GM21737 (cell line): ENCODE data around the gene CCL1.

Experiments used
- ATAC-seq: cut with Tn5 transposase; IDR thresholded peaks from one replicate; pipeline ENCODE4 v1.9.1; 2021; ENCODE audit warnings: mild to moderate bottlenecking, moderate library complexity; ENCODE audit not compliant: unreplicated experiment

Gene CCL1

GRCh38 chr17:34384271-34384670 lies 21.2 kb upstream of the CCL1 start:
- ATAC-seq = no peak

- no peak for ATAC-seq
These were observed 20.2 kb upstream of the CCL1 start for GRCh38 chr17:34383216-34383615.

- ATAC-seq = no peak
These were observed 19.6 kb upstream of the CCL1 start for GRCh38 chr17:34382621-34383124.

GRCh38 chr17:34379868-34380267 lies 16.8 kb upstream of the CCL1 start:
- no peak for ATAC-seq

GRCh38 chr17:34378664-34379101 lies 15.7 kb upstream of the CCL1 start:
- ATAC-seq = peak; percentile 71

- ATAC-seq = no peak
These were observed 14.2 kb upstream of the CCL1 start for GRCh38 chr17:34377078-34377823.

GRCh38 chr17:34375426-34375997 lies 12.5 kb upstream of the CCL1 start:
- ATAC-seq = no peak

- ATAC-seq = no peak
These were observed 11.4 kb upstream of the CCL1 start for GRCh38 chr17:34374457-34374856.

GRCh38 chr17:34371405-34372100 lies 8.5 kb upstream of the CCL1 start:
- no peak for ATAC-seq

GRCh38 chr17:34370997-34371395 lies 8.0 kb upstream of the CCL1 start:
- ATAC-seq = no peak

- ATAC-seq = no peak
These were observed 7.5 kb upstream of the CCL1 start for GRCh38 chr17:34370376-34370996.

GRCh38 chr17:34369571-34369970 lies 6.5 kb upstream of the CCL1 start:
- no peak for ATAC-seq

GRCh38 chr17:34368946-34369500 lies 6.0 kb upstream of the CCL1 start:
- no peak for ATAC-seq

- ATAC-seq = no peak
These were observed 5.3 kb upstream of the CCL1 start for GRCh38 chr17:34368196-34368945.

GRCh38 chr17:34367486-34368195 lies 4.6 kb upstream of the CCL1 start:
- ATAC-seq = no peak

GRCh38 chr17:34366529-34367107 lies 3.6 kb upstream of the CCL1 start:
- no peak for ATAC-seq

GRCh38 chr17:34366010-34366409 lies 3.0 kb upstream of the CCL1 start:
- no peak for ATAC-seq

- no peak for ATAC-seq
These were observed 2.3 kb upstream of the CCL1 start for GRCh38 chr17:34365340-34365739.

GRCh38 chr17:34364751-34365150 lies 1.7 kb upstream of the CCL1 start:
- no peak for ATAC-seq
